Measurements from ENCODE around the gene PRELID3B.
A peak's percentile ranks its signal among the peaks of the same experiment; 100 is the strongest.

PRELID3B gene

GRCh38 chr20:59007665-59008511, 34.7 kb downstream of the PRELID3B start:
- no peak for DNase-seq

- DNase-seq: no peak
Observed at GRCh38 chr20:59006864-59007664, 35.5 kb downstream of the PRELID3B start, which contains the start of gene CTSZ. TSS of gene CTSZ (minus strand) at chr20:59007254. CDS start at chr20:59007128, 126 bp downstream.

GRCh38 chr20:59006167-59006863, 36.3 kb downstream of the PRELID3B start:
- no peak for DNase-seq

- no peak for DNase-seq
Observed at GRCh38 chr20:59005523-59006166, 36.9 kb downstream of the PRELID3B start.

GRCh38 chr20:59004763-59005522, 37.6 kb downstream of the PRELID3B start:
- peak; percentile 14 for DNase-seq

GRCh38 chr20:59004493-59004762, 38.2 kb downstream of the PRELID3B start:
- no peak for DNase-seq

GRCh38 chr20:59003836-59004492, 38.6 kb downstream of the PRELID3B start:
- DNase-seq: no peak

GRCh38 chr20:59002874-59003399, 39.6 kb downstream of the PRELID3B start:
- DNase-seq: no peak

- DNase-seq: no peak
Observed at GRCh38 chr20:59002388-59002787, 40.2 kb downstream of the PRELID3B start.

- DNase-seq: no peak
Observed at GRCh38 chr20:59001449-59002171, 41.0 kb downstream of the PRELID3B start.

- DNase-seq: no peak
Observed at GRCh38 chr20:59001068-59001448, 41.5 kb downstream of the PRELID3B start.

- no peak for DNase-seq
Observed at GRCh38 chr20:59000326-59000725, 42.3 kb downstream of the PRELID3B start.

GRCh38 chr20:58998656-58999055, 43.9 kb downstream of the PRELID3B start:
- DNase-seq: no peak

GRCh38 chr20:58997141-58997770, 45.3 kb downstream of the PRELID3B start:
- DNase-seq: no peak

- DNase-seq: no peak
Observed at GRCh38 chr20:58996226-58996611, 46.4 kb downstream of the PRELID3B start.

- no peak for DNase-seq
Observed at GRCh38 chr20:58995461-58996225, 46.9 kb downstream of the PRELID3B start.

GRCh38 chr20:58994390-58995159, 48.0 kb downstream of the PRELID3B start:
- DNase-seq: no peak

All from NCI-H1105 treated with DMSO at 0.1 percent for 48 hours (cell line).